HCT116 (cell line): Measurements from ENCODE around the gene DCP1B. TPM values are rescaled to one million over a fixed set of nuclear protein-coding genes. Genes with fewer than 3 reads are reported as not detected.
A peak's percentile ranks its signal among the peaks of the same experiment; 100 is the strongest.

ENCODE experiments used
- ATAC-seq: fragments of 200-7000 bp; cut with Tn5 transposase; 2 replicates; pipeline ENCODE4 v1.9.1; 2020; ENCODE audit warnings: mild to moderate bottlenecking, moderate library complexity
- BruUV-seq: library from RNA; stranded (reverse); fragments of 400-500 nt; replicated peaks from 2 replicates; lab custom pipeline; 2021; lab: Mats Ljungman, UMichigan
- CTCF ChIA-PET: fragments of 300-600 bp; sonication (Branson Sonifier 250); formaldehyde crosslinking; loops from one replicate; lab custom pipeline; 2021; ENCODE audit warnings: antibody characterized with exemption; lab: Charles Lee
- POLR2A ChIA-PET: fragments of 300-600, 350-600 bp; sonication (Branson Sonifier 250); formaldehyde crosslinking; loops from one replicate; lab custom pipeline; 2021; ENCODE audit warnings: antibody characterized with exemption; lab: Charles Lee
- RAD21 ChIA-PET, 2 experiments: fragments of 300-600 bp; sonication (Branson Sonifier 250); formaldehyde crosslinking; loops; one replicate each; lab custom pipeline; 2023; ENCODE audit warnings: low total read pairs in 2 of 2; ENCODE audit not compliant: uncharacterized antibody in 2 of 2, unreplicated experiment in 2 of 2, low non-redundant PET in 1 of 2; lab: Charles Lee
- DNase-seq: peaks from one replicate; pipeline ENCODE4 v3.0.0-alpha.2; 2010; ENCODE audit warnings: low read depth, low spot score
- H2AFZ ChIP-seq: fragments of 200-600 bp; shearing (Covaris generic), sonication (generic); 2 replicates; pipeline ENCODE4 v1.6.1; 2017; ENCODE audit warnings: low read depth, mixed run types, mixed read lengths, antibody characterized with exemption, low read length; ENCODE audit not compliant: poor library complexity, severe bottlenecking
- H3K27ac ChIP-seq: 2 replicates; pipeline ENCODE4 v1.5.1; 2012; ENCODE audit warnings: low read depth, low read length
- H3K27me3 ChIP-seq: fragments of 200-600 bp; sonication (generic); 2 replicates; pipeline ENCODE4 v1.6.1; 2016; ENCODE audit warnings: mixed run types, low read length, mixed read lengths; ENCODE audit not compliant: insufficient read depth
- H3K36me3 ChIP-seq, 2 experiments: fragments of 200-500 bp in 1 of 2; fragments of 200-600 bp in 1 of 2; sonication (Bioruptor generic) in 1 of 2; sonication (generic) in 1 of 2; 2 replicates each; pipeline versions ENCODE4 v1.5.1 to v1.6.1; 2014 to 2016; ENCODE audit warnings: low read length in 2 of 2, inconsistent platforms in 1 of 2, mixed read lengths in 1 of 2, mixed run types in 1 of 2; ENCODE audit not compliant: insufficient read depth in 2 of 2, control insufficient read depth in 1 of 2
- H3K4me1 ChIP-seq, 2 experiments: fragments of 200-600 bp in 1 of 2; sonication (generic) in 1 of 2; 2 replicates each; pipeline versions ENCODE4 v1.5.1 to v1.6.1; 2012 to 2017; ENCODE audit warnings: low read length in 2 of 2, inconsistent platforms in 1 of 2, mild to moderate bottlenecking in 1 of 2, mixed read lengths in 1 of 2, mixed run types in 1 of 2, moderate library complexity in 1 of 2; ENCODE audit not compliant: insufficient read depth in 2 of 2, control insufficient read depth in 1 of 2
- H3K4me2 ChIP-seq: fragments of 200-600 bp; sonication (generic); 2 replicates; pipeline ENCODE4 v1.6.1; 2017; ENCODE audit warnings: mixed run types, low read length, mixed read lengths
- H3K4me3 ChIP-seq, 2 experiments: fragments of 200-600 bp in 1 of 2; sonication (generic) in 1 of 2; replicated peaks in 1 of 2; 2 replicates each; pipeline ENCODE4 v1.5.1; 2011 to 2016; ENCODE audit warnings: low read length in 2 of 2, control low read depth in 1 of 2, low read depth in 1 of 2, mild to moderate bottlenecking in 1 of 2, mixed read lengths in 1 of 2, mixed run types in 1 of 2
- H3K79me2 ChIP-seq: fragments of 200-600 bp; sonication (generic); 2 replicates; pipeline ENCODE4 v1.6.1; 2017; ENCODE audit warnings: mild to moderate bottlenecking, mixed run types, low read length, moderate library complexity, mixed read lengths; ENCODE audit not compliant: insufficient read depth
- H3K9ac ChIP-seq: fragments of 200-600 bp; sonication (generic); 2 replicates; pipeline ENCODE4 v1.6.1; 2016; ENCODE audit warnings: low read length, mixed read lengths
- H3K9me2 ChIP-seq: fragments of 200-600 bp; sonication (generic), shearing (Covaris generic); 2 replicates; pipeline ENCODE4 v1.6.1; 2017; ENCODE audit warnings: mixed run types, mild to moderate bottlenecking, moderate library complexity; ENCODE audit not compliant: insufficient read depth
- H3K9me3 ChIP-seq, 2 experiments: fragments of 200-500 bp in 1 of 2; fragments of 200-600 bp in 1 of 2; sonication (Bioruptor generic) in 1 of 2; sonication (generic) in 1 of 2; 2 replicates each; pipeline ENCODE4 v1.6.1; 2014 to 2017; ENCODE audit warnings: low read length in 2 of 2, mixed read lengths in 2 of 2, inconsistent platforms in 1 of 2, low read depth in 1 of 2, mild to moderate bottlenecking in 1 of 2, mixed run types in 1 of 2, moderate library complexity in 1 of 2; ENCODE audit not compliant: control insufficient read depth in 1 of 2, insufficient read depth in 1 of 2
- H4K20me1 ChIP-seq: fragments of 200-600 bp; sonication (generic), shearing (Covaris generic); 2 replicates; pipeline ENCODE4 v1.6.1; 2017; ENCODE audit warnings: mixed run types, mild to moderate bottlenecking, moderate library complexity; ENCODE audit not compliant: insufficient read depth
- CBX3 ChIP-seq: IDR thresholded peaks from 2 replicates; pipeline ENCODE4 v1.6.1; 2012; ENCODE audit warnings: low read depth
- CEBPB ChIP-seq: IDR thresholded peaks from 2 replicates; pipeline ENCODE4 v1.6.1; 2012; ENCODE audit warnings: low read depth
- EGR1 ChIP-seq: IDR thresholded peaks from 2 replicates; pipeline ENCODE4 v1.6.1; 2012; ENCODE audit warnings: low read depth
- ELF1 ChIP-seq: IDR thresholded peaks from 2 replicates; pipeline ENCODE4 v1.6.1; 2012; ENCODE audit warnings: low read depth, borderline replicate concordance
- EZH2 ChIP-seq: fragments of 200-600 bp; sonication (generic); IDR thresholded peaks from 2 replicates; pipeline ENCODE4 v1.6.1; 2017; ENCODE audit warnings: antibody characterized with exemption, mixed run types
- FOSL1 ChIP-seq: IDR thresholded peaks from 2 replicates; pipeline ENCODE4 v1.6.1; 2012; ENCODE audit warnings: low read depth
- MAX ChIP-seq: IDR thresholded peaks from 2 replicates; pipeline ENCODE4 v1.6.1; 2012
- SIN3A ChIP-seq: IDR thresholded peaks from 2 replicates; pipeline ENCODE4 v1.6.1; 2012; ENCODE audit warnings: low read depth
- SP1 ChIP-seq: IDR thresholded peaks from 2 replicates; pipeline ENCODE4 v1.6.1; 2012; ENCODE audit warnings: low read depth
- SRF ChIP-seq: IDR thresholded peaks from 2 replicates; pipeline ENCODE4 v1.6.1; 2012; ENCODE audit warnings: low read depth
- TCF7L2 ChIP-seq: IDR thresholded peaks from 2 replicates; pipeline ENCODE4 v1.7.0; 2011; ENCODE audit warnings: borderline replicate concordance, inconsistent platforms; ENCODE audit not compliant: insufficient read depth, insufficient read length; ENCODE audit errors: extremely low read depth
- YY1 ChIP-seq: IDR thresholded peaks from 2 replicates; pipeline ENCODE4 v1.6.1; 2011; ENCODE audit warnings: low read length, low read depth, moderate library complexity, mild to moderate bottlenecking; ENCODE audit not compliant: insufficient replicate concordance; ENCODE audit errors: extremely low read depth
- ZBTB33 ChIP-seq: IDR thresholded peaks from 2 replicates; pipeline ENCODE4 v1.6.1; 2011; ENCODE audit warnings: mild to moderate bottlenecking, low read length, moderate library complexity; ENCODE audit not compliant: insufficient replicate concordance; ENCODE audit errors: extremely low read depth
- ZNF274 ChIP-seq: fragments of 200-500 bp; sonication (Bioruptor generic); IDR thresholded peaks from 2 replicates; pipeline ENCODE4 v1.6.1; 2014; ENCODE audit warnings: mild to moderate bottlenecking, low read depth, low read length, inconsistent platforms
- intact Hi-C: fragments of 100-400 bp; cut with micrococcal nuclease; formaldehyde crosslinking; loops from 2 replicates; pipeline ENCODE4 v1.10.0; 2022
- total RNA-seq: library from RNA; stranded (reverse); gene quantifications from one replicate; pipeline ENCODE4 v1.2.1, GENCODE V29; 2021; ENCODE audit not compliant: unreplicated experiment
- TF ChIP-seq, protein P1 (sequence below): IDR thresholded peaks from 2 replicates; pipeline ENCODE4 v1.6.1; 2012
- TF ChIP-seq, protein P2 (sequence below), 3 experiments: fragments of 200-600 bp in 1 of 3; sonication (generic) in 1 of 3; IDR thresholded peaks in 2 of 3; conservative IDR thresholded peaks in 1 of 3; 2 replicates each; pipeline ENCODE4 v1.5.1; 2012 to 2017; ENCODE audit warnings: low read depth in 2 of 3, low read length in 2 of 3, antibody characterized with exemption in 1 of 3, borderline replicate concordance in 1 of 3, control low read depth in 1 of 3, mild to moderate bottlenecking in 1 of 3, mixed read lengths in 1 of 3, mixed run types in 1 of 3, moderate library complexity in 1 of 3; ENCODE audit not compliant: insufficient read depth in 1 of 3

Gene DCP1B
- total RNA-seq, 1 experiment from 2014 or later, result 13.8 TPM

DNA sequence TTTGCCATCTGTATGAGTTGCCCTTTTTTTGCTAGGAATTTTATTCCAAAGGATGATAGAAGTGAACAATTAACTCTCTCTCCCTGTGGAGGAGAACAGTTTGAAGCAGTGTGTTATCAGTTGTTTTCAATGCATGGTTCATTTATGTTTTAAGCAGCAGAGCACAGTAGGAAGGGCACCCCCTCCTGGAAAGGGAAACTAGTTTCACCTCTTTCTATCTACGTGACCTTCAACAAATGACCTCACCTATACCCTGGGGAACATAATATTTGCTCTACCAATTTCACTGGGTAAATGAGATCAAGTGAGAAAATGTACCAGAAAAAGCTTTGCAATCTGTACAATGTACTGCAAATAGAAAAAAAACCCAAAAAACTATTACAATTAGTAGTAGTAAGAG, 5.4 kb upstream of the DCP1B start:
- no peak for ATAC-seq

GRCh38 chr12:2008677-2009076, 4.4 kb upstream of the DCP1B start:
- H3K27me3 ChIP-seq, result no peaks in the 10 kb centered on the region
- H3K4me3 ChIP-seq, result no peak overlapping the region
- no peak for ATAC-seq
- no peaks in the 10 kb centered on the region for H3K9me3 ChIP-seq
- POLR2A ChIA-PET, result no interaction called here
- H3K9me2 ChIP-seq, result no peaks in the 10 kb centered on the region
- H3K36me3 ChIP-seq, result no peaks in the 10 kb centered on the region
- peaks cover 6% of the 10 kb centered on the region in 2 experiments for H3K4me1 ChIP-seq
- H3K4me2 ChIP-seq, result no peak overlapping the region
- H3K27ac ChIP-seq, result no peak overlapping the region
- no peak overlapping the region for H3K9ac ChIP-seq
- DNase-seq, result no peak
- intact Hi-C loops, result no loop called here
- no peaks in the 10 kb centered on the region for H4K20me1 ChIP-seq
- RAD21 ChIA-PET, result no interaction called here
- CTCF ChIA-PET, result no interaction called here
- no TSS peak for BruUV-seq
- H2AFZ ChIP-seq, result no peak overlapping the region
- H3K79me2 ChIP-seq, result peaks cover 5% of the 10 kb centered on the region
- TF ChIP-seq SRF, result no peak
- no peak for TF ChIP-seq MAX
- no peak for TF ChIP-seq ZNF274
- no peak for TF ChIP-seq CBX3
- TF ChIP-seq EZH2, result no peak
- no peak for TF ChIP-seq EGR1
- TF ChIP-seq CEBPB, result no peak
- no peak for TF ChIP-seq SP1
- TF ChIP-seq FOSL1, result no peak
- no peak for TF ChIP-seq ELF1
- TF ChIP-seq YY1, result no peak
- TF ChIP-seq, protein P1, sequence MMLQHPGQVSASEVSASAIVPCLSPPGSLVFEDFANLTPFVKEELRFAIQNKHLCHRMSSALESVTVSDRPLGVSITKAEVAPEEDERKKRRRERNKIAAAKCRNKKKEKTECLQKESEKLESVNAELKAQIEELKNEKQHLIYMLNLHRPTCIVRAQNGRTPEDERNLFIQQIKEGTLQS, result no peak
- TF ChIP-seq SIN3A, result no peak
- no peak for TF ChIP-seq ZBTB33
- TF ChIP-seq TCF7L2, result no peak

More for the DNA sequence above, 5.4 kb upstream of the DCP1B start:
- TF ChIP-seq, protein P2, sequence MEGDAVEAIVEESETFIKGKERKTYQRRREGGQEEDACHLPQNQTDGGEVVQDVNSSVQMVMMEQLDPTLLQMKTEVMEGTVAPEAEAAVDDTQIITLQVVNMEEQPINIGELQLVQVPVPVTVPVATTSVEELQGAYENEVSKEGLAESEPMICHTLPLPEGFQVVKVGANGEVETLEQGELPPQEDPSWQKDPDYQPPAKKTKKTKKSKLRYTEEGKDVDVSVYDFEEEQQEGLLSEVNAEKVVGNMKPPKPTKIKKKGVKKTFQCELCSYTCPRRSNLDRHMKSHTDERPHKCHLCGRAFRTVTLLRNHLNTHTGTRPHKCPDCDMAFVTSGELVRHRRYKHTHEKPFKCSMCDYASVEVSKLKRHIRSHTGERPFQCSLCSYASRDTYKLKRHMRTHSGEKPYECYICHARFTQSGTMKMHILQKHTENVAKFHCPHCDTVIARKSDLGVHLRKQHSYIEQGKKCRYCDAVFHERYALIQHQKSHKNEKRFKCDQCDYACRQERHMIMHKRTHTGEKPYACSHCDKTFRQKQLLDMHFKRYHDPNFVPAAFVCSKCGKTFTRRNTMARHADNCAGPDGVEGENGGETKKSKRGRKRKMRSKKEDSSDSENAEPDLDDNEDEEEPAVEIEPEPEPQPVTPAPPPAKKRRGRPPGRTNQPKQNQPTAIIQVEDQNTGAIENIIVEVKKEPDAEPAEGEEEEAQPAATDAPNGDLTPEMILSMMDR (IDR thresholded peaks at IDR 0.05 in 2 of 3, conservative IDR thresholded peaks at IDR 0.05 in 1 of 3; ENCODE audit: borderline replicate concordance in 1 of 3, insufficient read depth in 1 of 3, low read depth in 2 of 3, low read length in 2 of 3), result peak in 2 of 3 experiments; percentile 35 to 38; a peak in 2 of 6 replicates
- no peak for TF ChIP-seq SIN3A
- Histone ChIP-seq H3K27me3 (no peaks in the 10 kb centered on the region), H3K79me2 (no peaks in the 10 kb centered on the region), H3K27ac (no peak overlapping the region), H3K9me3 (no peaks in the 10 kb centered on the region), H3K4me1 (peaks cover 5 to 9% of the 10 kb centered on the region in 2 experiments), H3K9ac (no peak overlapping the region), H3K4me3 (no peak overlapping the region), H4K20me1 (no peaks in the 10 kb centered on the region), H3K36me3 (no peaks in the 10 kb centered on the region), H2AFZ (no peak overlapping the region), H3K9me2 (no peaks in the 10 kb centered on the region), H3K4me2 (no peak overlapping the region)
- ChIA-PET POLR2A (no interaction called here), CTCF (interaction anchor here (1.0 kb wide), 1 partner anchor 275 kb away, joined by 3 read pairs; no protein-coding TSS in a partner anchor), RAD21 (no interaction called here)
- no peak for DNase-seq
- no TSS peak for BruUV-seq
- intact Hi-C loops, result no loop called here
